Activated CD8-positive, alpha-beta memory T cell treated with anti-CD3 and anti-CD28 coated beads for 4 hours (primary cell): ENCODE results near the gene PSMD9.
"Not testable (repeated sequence)": the region's sequence is repeated elsewhere in the genome, so short reads cannot be mapped to it uniquely, and the experiment has no call there.

Experiments
- DNase-seq, 2 donors: peaks; one replicate each; pipeline ENCODE4 v3.0.0-alpha.2; 2020; ENCODE audit warnings: low read depth in 2 of 2

PSMD9 gene

GRCh38 chr12:121921066-121921465, 32.5 kb downstream of the PSMD9 start:
- DNase-seq: no peak

- no peak for DNase-seq
Measured at GRCh38 chr12:121925358-121925695, 36.7 kb downstream of the PSMD9 start.

- no peak for DNase-seq
Measured at GRCh38 chr12:121926874-121927706, 38.5 kb downstream of the PSMD9 start.

DNA sequence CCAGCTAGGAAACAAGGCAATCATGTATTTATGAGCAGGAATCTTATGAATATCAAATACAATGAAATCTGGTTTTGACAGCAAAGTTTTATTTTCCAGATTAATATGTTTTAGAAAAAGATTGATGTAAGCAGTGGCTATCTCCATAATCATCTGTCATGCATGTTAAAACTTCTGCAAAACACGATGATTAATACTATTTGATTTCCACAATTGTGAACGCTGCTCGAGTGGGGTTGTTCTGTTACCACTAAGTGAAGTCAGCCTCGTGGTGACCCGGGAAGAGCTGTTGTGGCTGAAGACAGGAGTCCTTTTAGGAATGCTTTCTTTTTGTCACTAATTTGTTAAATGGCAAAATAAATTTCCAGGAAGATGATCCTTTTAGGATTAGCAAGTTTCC, 39.2 kb downstream of the PSMD9 start:
- DNase-seq: no peak

- DNase-seq: not testable (repeated sequence)
Measured at GRCh38 chr12:121929545-121929944, 41.0 kb downstream of the PSMD9 start.

DNA sequence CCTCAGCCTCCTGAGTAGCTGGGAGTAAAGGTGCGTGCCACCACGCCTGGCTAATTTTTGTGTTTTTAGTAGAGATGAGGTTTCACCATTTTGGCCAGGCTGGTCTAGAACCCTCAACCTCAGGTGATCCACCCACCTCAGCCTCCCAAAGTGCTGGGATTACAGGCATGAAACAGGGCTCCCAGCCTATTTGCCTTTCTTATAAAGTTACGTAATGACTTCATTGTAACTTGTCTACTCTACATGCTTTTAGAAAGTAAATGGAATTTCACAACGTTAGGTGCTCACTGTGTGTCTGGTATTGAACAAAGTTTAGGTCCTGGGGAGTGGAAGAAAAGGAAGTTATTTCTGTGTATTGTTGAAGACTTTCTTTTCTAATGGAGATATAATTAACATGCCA, 42.3 kb downstream of the PSMD9 start:
- no peak for DNase-seq

DNA sequence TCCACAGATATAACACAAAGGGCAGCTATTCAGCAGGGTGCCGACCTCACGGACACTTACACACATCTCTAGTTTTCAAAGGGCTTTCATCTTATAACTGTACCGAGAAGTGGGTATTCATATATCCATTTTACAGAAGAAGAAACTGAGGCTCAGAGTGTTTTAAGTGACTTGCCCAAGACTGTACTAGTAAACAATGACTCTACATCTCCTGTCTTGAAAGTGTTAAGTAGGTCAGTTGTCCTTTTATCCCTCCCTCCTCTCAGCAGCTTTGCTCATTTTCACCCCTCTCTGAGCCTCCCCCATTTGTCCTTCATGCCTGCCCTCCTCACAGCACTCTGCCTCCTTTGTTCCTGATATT, 43.6 kb downstream of the PSMD9 start:
- no peak for DNase-seq

- no peak for DNase-seq
Measured at GRCh38 chr12:121932914-121933521, 44.4 kb downstream of the PSMD9 start.

GRCh38 chr12:121933522-121934308, 45.1 kb downstream of the PSMD9 start:
- no peak for DNase-seq

GRCh38 chr12:121934309-121934664, 45.7 kb downstream of the PSMD9 start:
- DNase-seq: no peak

DNA sequence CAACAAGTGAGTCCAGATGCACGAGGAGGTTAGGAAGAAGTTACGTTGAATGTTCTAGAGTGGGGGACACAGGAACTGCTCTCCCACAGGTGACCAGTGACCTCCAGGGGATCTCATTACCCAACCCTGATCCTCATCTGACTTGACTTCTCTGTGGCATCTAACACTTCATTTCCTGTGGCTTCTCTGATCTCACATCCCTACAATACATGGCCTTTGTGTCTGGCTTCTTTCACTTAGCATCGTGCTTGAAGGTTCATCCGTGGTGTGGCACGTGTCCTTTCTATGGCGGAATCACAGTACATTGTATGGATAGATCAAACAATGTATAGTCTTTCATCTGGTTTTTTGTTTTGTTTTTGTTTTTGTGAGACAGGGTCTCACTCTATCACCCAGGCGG, 49.1 kb downstream of the PSMD9 start:
- DNase-seq: no peak

DNA sequence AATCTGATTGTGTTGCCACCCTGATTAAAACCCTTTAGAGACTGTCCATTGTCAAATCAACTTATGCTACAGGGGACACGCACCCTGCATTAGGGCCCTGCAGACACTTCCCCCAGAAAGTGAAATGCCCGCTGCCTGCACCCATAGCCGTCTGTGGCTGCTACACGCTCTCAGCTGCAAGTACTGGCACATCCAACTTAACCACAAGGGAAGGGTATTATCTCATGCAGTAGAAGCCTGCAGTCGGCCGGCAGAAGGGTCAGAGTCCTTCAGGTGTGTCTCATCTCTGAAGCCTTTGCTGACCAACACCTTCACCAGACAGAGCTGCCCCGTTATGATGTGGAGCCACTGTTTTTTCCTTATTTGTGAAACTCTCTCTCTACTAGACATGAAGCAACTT, 50.6 kb downstream of the PSMD9 start:
- no peak for DNase-seq

DNA sequence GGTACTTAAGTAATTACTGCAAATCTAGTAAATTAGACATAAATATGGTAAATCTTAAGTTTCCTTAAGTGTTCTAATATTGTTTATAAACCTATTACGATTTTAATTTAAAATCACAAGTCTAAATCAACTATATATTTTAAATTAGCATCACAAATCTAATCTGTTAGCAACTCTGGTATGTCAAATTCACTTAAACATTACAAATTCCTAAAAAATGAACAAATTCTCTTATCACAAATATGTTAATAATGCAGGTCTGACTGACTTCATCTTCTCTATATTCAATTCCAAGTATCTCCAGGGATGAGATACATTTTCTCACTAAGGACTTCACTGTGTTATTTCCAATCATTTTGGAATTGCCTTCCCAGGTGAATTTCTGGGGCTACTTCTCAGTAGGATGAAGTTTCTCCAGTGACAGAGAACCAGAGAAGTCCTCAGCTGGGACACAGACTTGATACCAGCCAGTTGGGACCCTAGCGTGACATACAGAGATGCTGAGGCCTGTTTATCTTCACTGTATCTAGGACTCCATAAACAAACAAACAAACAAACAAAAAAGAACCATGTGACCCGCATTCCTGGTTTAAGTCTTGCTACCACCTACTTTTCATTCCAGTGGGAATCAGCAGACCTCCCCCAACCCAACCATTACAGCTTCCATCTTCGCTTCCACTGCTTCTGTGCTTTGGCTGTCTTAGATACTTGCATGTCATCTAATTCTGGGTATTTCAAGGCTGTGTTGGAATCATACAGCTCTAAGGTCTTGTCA, 51.6 kb downstream of the PSMD9 start:
- DNase-seq: no peak

DNA sequence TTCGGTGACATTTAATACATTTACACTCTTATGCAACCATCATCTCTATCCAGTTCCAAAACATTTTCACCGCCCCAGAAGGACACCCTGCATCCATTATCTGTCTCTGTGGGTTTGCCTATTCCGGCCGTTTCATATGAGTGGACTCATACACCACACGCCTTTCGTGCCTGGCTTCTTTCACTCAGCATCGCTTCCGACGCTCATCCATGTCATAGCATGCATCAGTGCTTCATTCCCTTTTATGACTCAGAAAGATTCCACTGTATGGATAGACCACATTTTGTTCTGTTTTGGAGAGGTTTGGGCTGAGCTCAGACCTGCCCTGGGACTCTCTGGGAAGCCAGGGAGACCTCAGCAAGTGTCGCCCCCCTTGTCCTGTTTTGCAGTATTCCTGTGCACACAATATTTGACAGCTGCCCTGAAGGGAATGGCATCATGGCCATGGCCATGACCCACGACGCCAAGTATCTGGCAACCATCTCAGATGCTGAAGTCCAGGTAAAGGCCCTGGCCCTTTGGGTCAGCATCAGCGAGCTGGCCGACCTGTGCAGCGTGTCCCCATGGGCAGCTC, 53.6 kb downstream of the PSMD9 start:
- no peak for DNase-seq

GRCh38 chr12:121943926-121944325, 55.3 kb downstream of the PSMD9 start:
- no peak for DNase-seq

GRCh38 chr12:121946313-121947025, 57.9 kb downstream of the PSMD9 start:
- DNase-seq: no peak

- no peak for DNase-seq
Measured at GRCh38 chr12:121947981-121948380, 59.4 kb downstream of the PSMD9 start.

DNA sequence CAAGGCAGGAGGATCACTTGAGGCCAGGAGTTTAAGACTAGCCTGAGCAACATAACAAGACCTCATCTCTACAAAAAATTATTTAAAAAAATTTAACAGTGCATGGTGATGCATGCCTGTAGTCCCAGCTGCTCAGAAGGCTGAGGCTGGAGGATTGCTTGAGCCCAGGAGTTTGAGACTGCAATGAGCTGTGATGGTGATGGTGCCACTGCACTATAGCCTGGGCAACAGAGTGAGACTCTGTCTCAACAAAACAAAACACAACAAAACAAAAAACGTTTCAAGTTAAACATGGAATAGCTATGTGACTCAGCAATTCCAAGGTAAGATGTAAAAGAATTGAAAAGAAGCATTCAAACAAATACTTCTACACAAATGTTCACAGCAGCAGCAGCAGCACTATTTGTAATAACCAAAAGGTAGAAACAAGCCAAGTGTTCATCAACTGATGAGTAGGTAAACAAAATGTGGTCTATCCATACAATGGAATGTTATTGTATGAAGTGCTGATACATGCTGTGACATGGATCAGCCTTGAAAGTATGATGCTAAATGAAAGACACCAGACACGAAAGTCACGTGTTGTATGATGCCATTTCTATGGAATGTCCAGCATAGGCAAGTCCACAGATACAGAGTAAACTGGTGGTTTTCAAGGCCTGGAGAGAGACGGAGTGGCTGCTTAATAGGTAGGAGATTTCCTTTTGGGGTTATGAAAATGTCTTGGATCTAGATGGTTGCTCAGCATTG, 61.2 kb downstream of the PSMD9 start:
- no peak for DNase-seq

DNA sequence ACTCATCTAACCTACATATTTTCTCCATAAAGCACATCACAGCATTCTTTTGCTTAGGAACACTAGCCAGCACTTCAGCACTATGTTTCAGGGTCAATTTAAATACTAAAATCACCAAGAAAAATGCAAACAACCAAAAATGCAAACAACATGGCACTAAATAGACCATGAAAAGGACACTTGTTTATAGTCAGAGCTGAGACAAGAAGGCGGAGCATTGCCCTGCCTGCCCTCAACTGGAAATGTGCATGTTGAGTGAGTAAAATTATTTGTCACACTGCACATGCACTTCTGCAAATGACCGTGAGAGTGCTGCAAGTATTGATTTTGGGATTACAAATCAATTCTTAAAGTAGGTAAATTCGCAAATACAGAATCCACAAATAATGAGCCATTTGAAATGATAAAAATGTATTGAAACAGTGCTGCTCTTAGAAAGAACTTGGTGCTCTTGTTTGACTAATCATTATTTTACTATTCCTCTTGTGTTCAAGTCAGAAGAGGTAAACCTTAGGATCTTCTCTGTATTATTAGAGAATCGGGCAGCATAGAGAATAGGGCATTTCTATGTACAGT, 64.6 kb downstream of the PSMD9 start:
- DNase-seq: no peak

GRCh38 chr12:121953695-121954094, 65.1 kb downstream of the PSMD9 start:
- no peak for DNase-seq
